OCI-M1 (cell line): ENCODE data around the gene ACAT1.
"Not testable (repeated sequence)": the region's sequence is repeated elsewhere in the genome, so short reads cannot be mapped to it uniquely, and the experiment has no call there.

Experiments used
- DNase-seq: peaks from one replicate; lab custom pipeline; 2025; lab: John Stamatoyannopoulos, UW

ACAT1 gene

DNA sequence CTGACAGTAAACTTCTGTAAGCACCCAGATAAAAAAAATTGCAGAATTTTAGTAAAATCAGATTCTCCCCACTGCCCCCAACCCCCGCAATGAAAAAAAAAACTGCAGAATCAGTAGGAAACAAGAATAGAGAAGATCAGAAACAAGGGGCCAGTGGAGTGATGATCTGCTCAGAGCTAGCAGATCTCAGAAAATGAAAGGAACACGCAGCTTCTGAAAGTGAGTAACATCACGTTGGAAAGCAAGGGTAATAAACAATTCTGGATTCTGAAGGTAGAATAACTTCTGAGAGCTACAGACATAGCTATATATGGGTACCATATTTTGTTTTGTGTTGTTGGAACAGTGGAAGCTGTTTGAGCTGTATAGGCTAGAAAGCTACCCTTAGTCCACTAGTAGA, 23.2 kb downstream of the ACAT1 start:
- no peak for DNase-seq

DNA sequence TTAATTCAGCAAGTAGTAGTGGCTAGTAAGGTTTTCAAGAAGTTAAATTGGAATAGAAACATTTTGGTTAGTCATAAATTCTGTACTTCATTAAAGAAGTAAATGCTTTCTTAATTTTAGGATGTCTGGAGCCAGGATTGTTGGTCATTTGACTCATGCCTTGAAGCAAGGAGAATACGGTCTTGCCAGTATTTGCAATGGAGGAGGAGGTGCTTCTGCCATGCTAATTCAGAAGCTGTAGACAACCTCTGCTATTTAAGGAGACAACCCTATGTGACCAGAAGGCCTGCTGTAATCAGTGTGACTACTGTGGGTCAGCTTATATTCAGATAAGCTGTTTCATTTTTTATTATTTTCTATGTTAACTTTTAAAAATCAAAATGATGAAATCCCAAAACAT, 25.8 kb downstream of the ACAT1 start:
- no peak for DNase-seq

DNA sequence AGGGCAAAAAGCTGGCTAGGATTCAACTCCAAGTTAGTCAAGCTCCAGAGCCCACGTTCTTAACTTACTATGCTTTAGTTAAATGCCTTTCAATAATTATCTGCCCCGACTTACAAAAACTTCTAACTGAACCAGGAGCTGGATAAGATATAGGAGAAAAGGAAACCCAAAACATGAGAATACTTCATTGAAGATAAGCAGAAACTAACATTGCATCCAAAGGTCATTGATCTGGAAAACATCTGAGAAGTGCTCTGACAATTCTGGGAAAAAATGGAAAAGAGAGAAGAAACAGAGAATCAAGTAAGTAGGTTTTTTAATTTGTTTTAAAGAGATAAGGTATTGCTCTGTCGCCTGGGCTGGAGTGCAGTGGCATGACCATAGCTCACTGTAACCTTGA, 27.2 kb downstream of the ACAT1 start:
- peak; percentile 0 for DNase-seq

DNA sequence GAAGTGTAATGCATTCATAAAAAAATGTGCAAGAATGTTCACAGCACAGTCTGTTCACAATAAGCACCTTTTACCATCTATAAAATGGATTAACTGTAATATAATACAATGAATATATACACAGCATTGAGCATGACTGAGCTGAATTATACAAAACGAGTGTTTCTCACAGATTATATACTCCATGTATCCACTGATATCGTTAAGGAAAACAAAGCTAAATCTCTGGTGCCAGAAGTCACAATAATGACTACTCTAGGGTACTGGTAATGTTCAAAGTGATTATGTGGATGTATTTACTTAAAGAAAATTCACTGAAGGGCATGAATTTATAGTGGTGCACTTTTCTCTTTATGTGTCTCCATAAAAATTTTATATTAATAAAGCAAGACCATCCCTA, 33.2 kb downstream of the ACAT1 start:
- DNase-seq, result no peak

DNA sequence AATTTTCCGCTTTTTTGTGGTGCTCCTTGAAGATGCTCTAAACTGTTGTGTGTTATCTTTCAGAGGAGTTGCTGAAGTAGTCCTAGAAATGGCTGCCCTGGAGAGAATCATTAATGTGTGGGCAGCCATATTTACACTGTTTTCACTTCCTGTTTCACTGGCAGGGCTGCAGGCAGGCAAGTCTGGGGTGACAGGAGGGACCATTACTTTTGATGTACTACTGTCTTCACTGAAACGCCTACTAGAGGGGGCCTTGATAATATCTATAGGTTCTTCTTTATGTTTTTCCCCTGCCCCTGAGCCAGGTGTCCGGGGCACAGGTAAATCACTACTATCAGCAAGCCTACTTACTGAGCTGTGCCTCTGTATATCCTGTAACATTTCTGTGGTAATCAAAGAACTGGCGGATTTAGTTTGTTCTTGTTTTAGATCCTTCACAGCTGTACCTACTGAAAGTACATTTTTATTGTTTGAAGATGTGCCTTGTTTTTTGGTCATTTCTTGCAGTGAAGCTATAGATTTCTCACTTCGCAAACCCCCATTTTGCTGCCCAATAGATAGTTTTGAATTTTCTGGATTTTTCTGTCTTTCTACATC, 39.7 kb downstream of the ACAT1 start:
- DNase-seq, result no peak

DNA sequence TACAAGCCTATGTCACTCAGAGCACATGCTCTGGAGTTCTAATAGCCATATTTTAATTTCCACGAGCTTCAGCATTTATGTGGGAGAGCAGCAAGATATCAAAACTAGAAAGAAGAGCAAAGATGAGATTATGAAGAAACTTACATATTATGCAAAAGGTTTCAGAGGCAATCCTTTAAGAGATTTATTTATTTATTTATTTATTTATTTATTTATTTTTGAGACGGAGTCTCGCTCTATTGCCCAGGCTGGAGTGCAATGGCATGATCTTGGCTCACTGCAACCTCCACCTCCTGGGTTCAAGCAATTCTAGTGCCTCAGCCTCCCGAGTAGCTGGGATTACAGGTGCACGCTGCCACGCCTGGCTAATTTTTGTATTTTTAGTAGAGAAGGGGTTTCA, 41.5 kb downstream of the ACAT1 start:
- not testable (repeated sequence) for DNase-seq

DNA sequence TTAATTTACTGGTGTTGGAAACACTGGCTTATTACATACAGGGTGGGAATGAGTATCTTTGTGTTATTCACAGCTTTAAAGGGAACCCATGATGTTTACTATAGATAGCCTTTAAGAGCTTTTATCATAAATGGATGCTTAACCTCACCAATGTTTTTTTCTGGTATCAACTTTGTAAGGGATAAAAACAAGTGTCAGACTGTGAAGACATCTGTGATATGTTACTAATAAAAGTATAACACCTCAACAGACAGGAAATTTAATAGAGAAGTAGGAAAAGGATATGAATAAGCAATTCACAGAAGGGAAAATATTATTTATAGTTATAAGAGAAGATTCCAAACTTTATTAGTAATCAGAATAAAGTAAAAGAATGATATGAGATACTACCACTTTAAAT, 46.3 kb downstream of the ACAT1 start:
- no peak for DNase-seq

DNA sequence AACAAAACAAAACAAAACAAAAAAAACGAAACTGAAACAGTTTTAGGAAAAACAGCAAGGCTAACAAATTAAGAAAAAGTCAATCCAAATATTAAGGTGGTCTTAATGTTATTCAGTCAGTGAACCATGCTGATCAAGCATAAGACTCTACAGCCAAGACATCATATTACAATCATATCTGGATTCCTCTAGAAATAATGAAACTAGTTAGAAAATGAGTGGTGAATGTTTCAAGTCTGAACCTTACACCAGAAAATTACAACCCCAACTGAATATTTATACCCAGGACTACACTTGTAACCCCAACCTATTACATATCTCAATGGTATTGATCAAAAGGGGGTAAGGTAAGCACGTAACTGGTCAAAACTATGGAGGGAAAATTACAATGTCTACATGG, 48.8 kb downstream of the ACAT1 start:
- no peak for DNase-seq

DNA sequence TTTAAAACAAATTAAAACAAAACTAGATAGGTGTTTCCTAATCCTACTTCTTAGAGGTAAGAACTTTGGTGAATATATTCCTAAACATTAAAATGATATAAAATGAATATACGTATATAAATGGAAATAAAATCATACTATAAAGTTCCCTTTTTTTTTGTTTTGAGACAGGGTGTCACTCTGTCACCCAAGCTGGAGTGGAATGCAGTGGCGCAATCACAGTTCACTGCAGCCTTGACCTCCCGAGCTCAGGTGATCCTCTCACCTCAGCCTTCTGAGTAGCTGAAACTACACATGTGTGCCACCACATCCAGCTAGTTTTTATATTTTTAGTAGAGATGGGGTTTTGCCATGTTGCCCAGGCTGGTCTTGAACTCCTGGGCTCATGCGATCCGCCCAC, 56.2 kb downstream of the ACAT1 start:
- DNase-seq, result no peak

DNA sequence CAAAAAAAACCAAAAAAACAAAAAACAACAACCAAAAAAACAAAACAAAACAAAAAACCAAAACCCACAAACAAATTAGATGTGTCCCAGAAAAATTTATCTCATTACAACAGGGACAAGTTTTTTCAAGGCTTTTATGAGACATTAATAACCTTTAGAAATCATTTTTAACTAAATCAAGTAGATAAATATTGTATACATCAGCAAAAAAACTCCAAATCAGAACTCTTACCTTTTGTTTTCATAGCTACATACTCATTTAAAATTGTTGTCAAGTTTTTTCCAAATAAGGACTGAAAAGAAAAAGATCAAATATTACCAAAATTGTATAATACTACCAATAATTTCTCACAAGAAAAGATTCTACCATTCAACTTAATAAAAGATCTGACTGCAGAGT, 72.4 kb downstream of the ACAT1 start:
- no peak for DNase-seq

DNA sequence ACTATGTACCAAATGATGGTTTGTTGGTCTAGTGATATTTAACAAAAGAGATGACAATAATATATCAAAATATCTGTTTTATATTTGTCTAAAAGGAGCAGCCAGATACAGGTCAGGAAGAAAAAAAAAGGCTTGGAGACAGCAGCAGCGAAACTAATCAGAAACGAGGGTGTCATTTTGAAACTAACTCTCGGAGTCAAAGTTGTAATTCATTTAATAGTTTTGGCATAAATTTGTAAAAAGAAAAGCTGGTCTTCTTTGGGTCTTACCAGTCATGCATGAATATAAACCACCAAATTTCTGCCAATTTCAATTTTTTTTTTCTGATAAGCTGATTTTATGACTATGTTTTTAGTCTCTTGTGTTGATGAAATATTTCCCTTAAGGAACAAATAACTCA, 75.5 kb downstream of the ACAT1 start:
- no peak for DNase-seq
